Aorta (tissue), 5 donors: ENCODE data around the gene PRKN. TPM values are rescaled to one million over a fixed set of nuclear protein-coding genes. Genes with fewer than 3 reads are reported as not detected.
"Not testable (repeated sequence)": the region's sequence is repeated elsewhere in the genome, so short reads cannot be mapped to it uniquely, and the experiment has no call there.

Source experiments
- ATAC-seq: fragments of 200-7000 bp; cut with Tn5 transposase; one replicate; pipeline ENCODE4 v1.9.1; 2022; ENCODE audit warnings: moderate library complexity; ENCODE audit not compliant: low FRiP score
- DNase-seq, 2 donors: peaks; one replicate each; pipeline ENCODE4 v3.0.0-alpha.2; 2020
- H3K27ac ChIP-seq, 2 donors: one replicate each; pipeline ENCODE4 v1.5.1; 2013; ENCODE audit warnings: low read length in 2 of 2, mild to moderate bottlenecking in 2 of 2, moderate library complexity in 2 of 2, control low read depth in 1 of 2, inconsistent platforms in 1 of 2, low read depth in 1 of 2
- H3K27me3 ChIP-seq, 2 donors: one replicate each; pipeline ENCODE4 v1.6.1; 2013; ENCODE audit warnings: control low read depth in 1 of 2, low read length in 1 of 2, mild to moderate bottlenecking in 1 of 2, moderate library complexity in 1 of 2; ENCODE audit not compliant: insufficient read depth in 2 of 2, control insufficient read depth in 1 of 2
- H3K36me3 ChIP-seq, 2 donors: one replicate each; pipeline ENCODE4 v1.6.1; 2013; ENCODE audit warnings: control low read depth in 1 of 2, low read length in 1 of 2, mild to moderate bottlenecking in 1 of 2; ENCODE audit not compliant: insufficient read depth in 2 of 2, control insufficient read depth in 1 of 2
- H3K4me1 ChIP-seq, 2 donors: one replicate each; pipeline ENCODE4 v1.6.1; 2013; ENCODE audit warnings: low read length in 2 of 2, control low read depth in 1 of 2, mild to moderate bottlenecking in 1 of 2, moderate library complexity in 1 of 2; ENCODE audit not compliant: insufficient read depth in 2 of 2, control insufficient read depth in 1 of 2
- H3K4me3 ChIP-seq, 2 donors: one replicate each; pipeline ENCODE4 v1.5.1; 2013; ENCODE audit warnings: low read length in 2 of 2, control low read depth in 1 of 2, mild to moderate bottlenecking in 1 of 2
- H3K9me3 ChIP-seq: one replicate; pipeline ENCODE4 v1.6.1; 2013; ENCODE audit warnings: mild to moderate bottlenecking, low read length; ENCODE audit not compliant: control insufficient read depth
- WGBS, 2 donors: extraction: QIAGEN DNeasy Blood & Tissue Kit; methylation state at CpG; one replicate each; pipeline ENCODE4 v1.1.7; 2013; 5-methylcytosine and 5-hydroxymethylcytosine counted together
- intact Hi-C, 2 donors: fragments of 100-400 bp; cut with DNase I; formaldehyde crosslinking; loops; one replicate each; pipeline versions ENCODE4 v1.14.2 to v1.15.0; 2022
- polyA plus RNA-seq, 2 donors: library from polyadenylated mRNA; stranded (reverse); fragments of 200-250 nt; gene quantifications; one replicate each; pipeline ENCODE4 v1.2.3, GENCODE V29; 2013
- total RNA-seq, 2 donors: library from RNA; stranded (reverse); fragmentation: NEBNext Ultra II Directional; extraction: Animal tissue kit (Norgen Biotek cat#: 25700); gene quantifications; one replicate each; pipeline ENCODE4 v1.2.1, GENCODE V29; 2021
- donor health status: healthy with polysubstance abuse.
- donor health status: Bipolar disorder and iron deficiency.
- donor health status: DM: no; HTN: no; CAD: no.
- donor health status: DM: no; HTN: no; CAD: no.
- donor health status: DM: yes; HTN: yes; CAD: no.

The PRKN gene
- total and polyA plus RNA-seq, 4 donors = 1.0 to 17.3 (median 5.7) TPM

DNA sequence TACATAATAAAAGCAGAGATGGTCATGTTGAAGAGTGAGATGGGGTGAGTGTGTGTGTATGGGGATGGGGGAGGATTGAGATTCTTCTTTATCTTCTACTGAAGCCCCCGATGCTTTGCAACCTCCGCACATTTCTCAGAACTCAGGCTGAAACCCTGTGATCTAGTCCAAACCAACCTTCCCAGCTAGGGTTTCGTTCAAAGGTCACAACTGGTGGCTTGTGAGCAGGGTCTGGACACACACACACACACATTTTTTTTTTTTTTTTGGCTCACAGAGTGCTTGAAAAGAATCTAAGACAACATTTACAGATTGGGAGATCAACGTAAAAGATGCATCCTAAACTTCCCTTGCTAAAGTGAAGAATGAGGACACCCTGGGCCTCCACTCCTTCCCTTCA, 1228.7 kb downstream of the PRKN start:
- Histone ChIP-seq H3K4me1 (no peaks in the 10 kb centered on the region), H3K27ac (no peak overlapping the region), H3K36me3 (no peaks in the 10 kb centered on the region), H3K9me3 (peaks cover 3% of the 10 kb centered on the region), H3K27me3 (no peaks in the 10 kb centered on the region), H3K4me3 (no peak overlapping the region)
- DNase-seq = no peak
- WGBS, 2 donors = 93 to 95% methylated on average over 4 of the region's 4 CpGs
- no peak for ATAC-seq
- intact Hi-C loops = no loop called here

DNA sequence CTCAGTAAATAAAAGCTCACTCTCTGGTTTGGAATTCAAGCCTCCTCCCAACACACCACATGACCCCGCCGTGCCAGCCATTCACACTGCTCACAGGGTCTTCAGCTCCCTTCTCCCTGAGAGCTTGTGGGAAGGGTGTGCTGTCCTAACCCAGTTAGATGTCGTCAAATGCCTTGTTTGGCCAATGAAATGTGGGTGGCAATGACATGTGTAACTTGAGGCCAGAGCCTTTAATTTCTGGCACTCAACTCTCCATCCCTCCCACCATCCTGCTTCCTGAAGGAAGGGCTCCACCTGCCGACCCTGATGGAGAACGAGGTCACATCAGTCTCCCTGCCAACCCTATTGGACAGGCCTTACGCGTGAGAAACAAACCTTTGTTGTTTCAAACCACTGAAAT, 1229.2 kb downstream of the PRKN start:
- ATAC-seq (no peak), DNase-seq (no peak)
- H3K36me3 ChIP-seq = no peaks in the 10 kb centered on the region
- intact Hi-C loops = no loop called here
- no peaks in the 10 kb centered on the region for H3K27me3 ChIP-seq
- H3K4me3 ChIP-seq = no peak overlapping the region
- no peak overlapping the region for H3K27ac ChIP-seq
- peaks cover 3% of the 10 kb centered on the region for H3K9me3 ChIP-seq
- H3K4me1 ChIP-seq = no peaks in the 10 kb centered on the region
- 48 to 50% methylated on average over 7 of the region's 7 CpGs for WGBS, 2 donors

DNA sequence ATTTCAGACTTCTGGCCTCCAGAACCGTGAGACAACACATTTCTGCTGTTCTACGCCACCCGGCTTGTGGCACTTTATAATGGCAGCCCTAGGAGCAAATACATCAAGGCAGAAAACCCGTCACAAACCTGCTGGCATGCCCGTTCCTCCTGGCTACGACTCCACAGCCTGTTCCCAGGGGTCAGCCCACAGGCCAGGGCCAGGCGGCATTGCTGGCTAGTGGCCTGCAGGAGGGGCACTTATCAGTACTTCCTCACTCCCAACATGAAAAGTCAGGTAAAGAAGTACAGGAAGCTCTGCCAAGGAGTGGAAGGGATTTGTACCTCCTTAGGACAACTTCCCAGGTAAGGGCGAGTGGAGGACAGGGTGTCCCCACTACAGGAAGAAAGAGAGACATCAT, 1230.6 kb downstream of the PRKN start:
- WGBS, 2 donors = 80 to 87% methylated on average over 8 of the region's 8 CpGs

DNA sequence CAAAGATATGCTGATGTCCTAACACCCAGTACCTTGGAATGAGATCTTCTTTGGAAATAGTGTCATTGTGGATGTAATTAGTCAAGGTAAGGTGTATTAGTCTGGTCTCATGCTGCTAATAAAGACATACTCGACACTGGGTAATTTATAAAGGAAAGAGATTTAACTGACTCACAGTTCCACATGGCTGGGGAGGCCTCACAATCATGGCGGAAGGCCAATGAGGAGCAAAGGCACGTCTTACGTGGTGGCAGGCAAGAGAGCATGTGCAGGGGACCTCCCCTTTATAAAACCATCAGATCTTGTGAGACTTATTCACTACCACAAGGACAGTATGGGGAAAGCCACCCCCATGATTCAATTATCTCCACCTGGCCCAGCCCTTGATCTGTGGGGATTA, 1231.3 kb downstream of the PRKN start:
- ATAC-seq, DNase-seq, H3K9me3 ChIP-seq, intact Hi-C loops, H3K27me3 ChIP-seq, H3K4me1 ChIP-seq, H3K4me3 ChIP-seq, H3K36me3 ChIP-seq, H3K27ac ChIP-seq: not testable (repeated sequence)
- WGBS, 2 donors = 88 to 92% methylated on average over 4 of the region's 4 CpGs

More for the DNA sequence above, 1230.6 kb downstream of the PRKN start:
- Histone ChIP-seq H3K27me3 (no peaks in the 10 kb centered on the region), H3K36me3 (no peaks in the 10 kb centered on the region), H3K4me1 (no peaks in the 10 kb centered on the region), H3K9me3 (peaks cover 3% of the 10 kb centered on the region), H3K4me3 (no peak overlapping the region), H3K27ac (no peak overlapping the region)
- DNase-seq = no peak
- intact Hi-C loops = no loop called here
- ATAC-seq = no peak

DNA sequence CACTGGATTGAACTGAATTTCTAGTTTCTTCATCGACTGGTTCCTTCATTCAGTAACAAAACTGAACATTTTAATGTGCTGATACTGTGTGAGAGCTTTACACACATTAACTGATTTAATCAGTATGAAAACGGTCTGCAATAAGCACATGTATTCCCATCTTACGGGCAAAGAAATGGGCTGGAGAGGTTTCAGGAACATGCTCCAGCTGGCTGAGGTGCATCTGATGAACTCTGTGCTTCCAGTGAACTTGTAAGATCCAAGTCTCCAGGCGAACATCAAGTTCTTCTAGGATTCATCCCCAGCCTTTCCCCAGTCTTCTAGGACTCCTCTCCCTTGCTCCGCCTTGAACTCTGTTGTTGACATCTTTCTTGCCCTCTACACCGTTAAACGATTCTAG, 1233.0 kb downstream of the PRKN start:
- Histone ChIP-seq H3K4me1 (no peaks in the 10 kb centered on the region), H3K9me3 (peaks cover 3% of the 10 kb centered on the region), H3K36me3 (no peaks in the 10 kb centered on the region), H3K27ac (no peak overlapping the region), H3K4me3 (no peak overlapping the region), H3K27me3 (no peaks in the 10 kb centered on the region)
- 63 to 71% methylated on average over 7 of the region's 7 CpGs for WGBS, 2 donors
- ATAC-seq (no peak), DNase-seq (no peak)
- intact Hi-C loops = no loop called here

DNA sequence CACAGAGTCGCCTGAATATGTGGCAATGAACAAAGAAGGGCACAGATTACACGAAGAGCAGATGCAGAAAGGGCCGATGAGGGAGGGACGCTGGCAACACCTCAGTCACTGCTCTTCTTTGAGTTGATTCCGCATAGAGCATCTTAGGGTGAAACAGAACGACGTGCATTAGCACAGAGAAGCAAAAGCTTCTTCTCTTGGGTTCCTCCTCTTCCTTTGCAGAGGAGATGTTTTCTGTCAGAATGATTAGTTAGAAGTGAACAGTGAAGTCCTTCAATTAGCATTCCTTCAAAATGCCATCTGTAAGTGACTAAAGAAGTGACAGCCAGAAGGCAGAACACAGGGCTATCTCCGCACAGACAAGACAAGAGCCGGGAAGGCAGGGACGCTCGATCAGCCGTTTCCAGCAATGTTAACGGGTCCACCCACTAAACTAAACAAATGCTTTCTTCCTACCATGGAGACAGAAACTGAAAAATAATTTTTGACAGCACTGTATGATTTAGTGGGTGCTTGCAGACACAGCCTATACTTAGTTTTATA, 1233.9 kb downstream of the PRKN start:
- DNase-seq (no peak), ATAC-seq (no peak)
- 66 to 74% methylated on average over 13 of the region's 13 CpGs for WGBS, 2 donors
- H3K36me3 ChIP-seq = no peaks in the 10 kb centered on the region
- H3K27me3 ChIP-seq = no peaks in the 10 kb centered on the region
- no peak overlapping the region for H3K4me3 ChIP-seq
- H3K9me3 ChIP-seq = peaks cover 3% of the 10 kb centered on the region
- no peak overlapping the region for H3K27ac ChIP-seq
- intact Hi-C loops = no loop called here
- H3K4me1 ChIP-seq = no peaks in the 10 kb centered on the region

DNA sequence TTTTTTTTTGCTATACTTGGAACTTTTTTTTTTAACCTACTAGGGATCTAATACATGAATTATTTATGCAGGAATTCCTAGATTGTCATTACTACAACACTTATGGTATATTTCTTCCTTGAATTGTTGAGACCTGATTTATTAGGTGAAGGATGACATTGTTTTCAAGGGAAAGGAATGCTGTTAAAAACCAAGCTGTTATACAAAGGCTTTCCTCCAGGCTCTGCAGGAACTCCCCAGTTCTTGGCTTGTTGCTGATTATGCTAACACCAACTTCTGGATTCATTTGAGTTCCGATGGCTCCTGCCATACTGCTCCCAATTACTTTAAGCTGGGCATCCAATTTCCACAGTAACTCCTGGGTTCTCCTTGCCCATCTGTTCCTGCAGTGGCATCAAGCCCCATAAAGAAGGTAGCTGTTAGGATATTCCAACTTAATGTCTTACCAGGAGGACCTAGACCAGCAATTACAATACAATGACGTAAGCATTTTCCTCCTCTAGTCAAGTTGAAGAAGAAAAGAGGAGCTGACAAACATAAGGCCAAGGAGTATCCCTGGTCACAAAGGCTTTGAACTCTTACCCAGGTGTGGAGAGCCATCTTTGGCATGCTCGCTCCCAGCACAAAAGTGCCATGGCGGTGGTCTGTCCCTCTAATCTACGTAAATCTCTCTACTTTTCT, 1237.8 kb downstream of the PRKN start:
- intact Hi-C loops = no loop called here
- DNase-seq (no peak), ATAC-seq (no peak)
- Histone ChIP-seq H3K4me1 (no peaks in the 10 kb centered on the region), H3K27ac (no peak overlapping the region), H3K36me3 (no peaks in the 10 kb centered on the region), H3K9me3 (no peaks in the 10 kb centered on the region), H3K4me3 (no peak overlapping the region), H3K27me3 (no peaks in the 10 kb centered on the region)
- WGBS, 2 donors = 93 to 95% methylated on average over 5 of the region's 5 CpGs

DNA sequence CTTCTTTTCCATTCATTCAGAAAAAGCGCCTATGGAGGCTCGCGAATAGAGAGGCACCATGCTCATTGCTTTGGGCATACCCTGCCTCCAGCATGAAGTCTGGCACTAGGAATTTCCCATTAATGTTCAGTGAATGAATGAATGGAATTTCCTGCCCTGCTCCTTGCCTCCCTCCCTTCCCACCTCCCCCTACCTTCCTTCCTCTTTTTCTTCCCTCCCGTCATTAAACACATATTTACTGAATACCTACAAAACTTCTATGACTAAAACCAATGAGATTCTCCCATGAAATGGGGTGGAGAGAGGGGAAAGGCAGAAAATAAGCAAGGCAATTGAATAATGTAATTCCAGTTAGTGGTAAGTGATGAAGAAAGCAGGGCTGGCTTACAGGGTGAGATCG, 1239.9 kb downstream of the PRKN start:
- intact Hi-C loops = no loop called here
- DNase-seq (no peak), ATAC-seq (no peak)
- Histone ChIP-seq H3K9me3 (no peaks in the 10 kb centered on the region), H3K36me3 (no peaks in the 10 kb centered on the region), H3K27me3 (no peaks in the 10 kb centered on the region), H3K4me3 (no peak overlapping the region), H3K27ac (no peak overlapping the region), H3K4me1 (no peaks in the 10 kb centered on the region)
- 81 to 89% methylated on average over 5 of the region's 5 CpGs for WGBS, 2 donors

DNA sequence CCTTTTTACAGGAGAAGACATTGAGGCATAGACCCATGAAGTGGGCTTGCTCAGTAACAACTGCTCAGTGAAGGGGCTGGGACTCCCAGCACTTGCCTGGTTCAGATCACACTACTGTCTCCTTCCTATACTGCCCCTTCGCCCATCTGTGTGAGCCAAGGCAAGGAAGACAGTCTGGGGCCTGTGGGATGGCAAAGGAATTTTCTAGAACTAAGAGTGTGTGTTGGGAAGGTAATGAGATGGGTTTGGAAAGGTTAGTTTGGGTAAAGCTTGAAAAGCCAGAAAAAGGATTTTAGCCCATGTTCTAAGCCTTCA, 1240.4 kb downstream of the PRKN start:
- Histone ChIP-seq H3K27ac (no peak overlapping the region), H3K9me3 (no peaks in the 10 kb centered on the region), H3K4me3 (no peak overlapping the region), H3K27me3 (no peaks in the 10 kb centered on the region), H3K36me3 (no peaks in the 10 kb centered on the region), H3K4me1 (no peaks in the 10 kb centered on the region)
- DNase-seq = no peak
- WGBS, 2 donors = 94 to 95% methylated on average over 1 of the region's 1 CpG
- intact Hi-C loops = no loop called here
- no peak for ATAC-seq
